Mucosa of stomach (tissue), 1 donor: ENCODE measurements around the gene ATP4B.

ENCODE experiments used
- H3K27me3 ChIP-seq: one replicate; pipeline ENCODE4 v1.7.0; 2013; ENCODE audit warnings: mild to moderate bottlenecking, low read length; ENCODE audit not compliant: control insufficient read depth, insufficient read depth
- H3K36me3 ChIP-seq: one replicate; pipeline ENCODE4 v1.7.0; 2013; ENCODE audit warnings: low read length; ENCODE audit not compliant: control insufficient read depth, insufficient read depth
- H3K4me1 ChIP-seq: one replicate; pipeline ENCODE4 v1.7.0; 2013; ENCODE audit warnings: mild to moderate bottlenecking, low read length; ENCODE audit not compliant: control insufficient read depth, insufficient read depth
- H3K4me3 ChIP-seq: one replicate; pipeline ENCODE4 v1.7.0; 2013; ENCODE audit warnings: low read length
- H3K9ac ChIP-seq: one replicate; pipeline ENCODE4 v1.7.0; 2013; ENCODE audit warnings: mild to moderate bottlenecking, low read length, moderate library complexity
- H3K9me3 ChIP-seq: one replicate; pipeline ENCODE4 v1.7.0; 2013; ENCODE audit warnings: mild to moderate bottlenecking, low read length, moderate library complexity; ENCODE audit not compliant: control insufficient read depth
- donor health status: Pancreatic carcinoma.

Gene ATP4B

DNA sequence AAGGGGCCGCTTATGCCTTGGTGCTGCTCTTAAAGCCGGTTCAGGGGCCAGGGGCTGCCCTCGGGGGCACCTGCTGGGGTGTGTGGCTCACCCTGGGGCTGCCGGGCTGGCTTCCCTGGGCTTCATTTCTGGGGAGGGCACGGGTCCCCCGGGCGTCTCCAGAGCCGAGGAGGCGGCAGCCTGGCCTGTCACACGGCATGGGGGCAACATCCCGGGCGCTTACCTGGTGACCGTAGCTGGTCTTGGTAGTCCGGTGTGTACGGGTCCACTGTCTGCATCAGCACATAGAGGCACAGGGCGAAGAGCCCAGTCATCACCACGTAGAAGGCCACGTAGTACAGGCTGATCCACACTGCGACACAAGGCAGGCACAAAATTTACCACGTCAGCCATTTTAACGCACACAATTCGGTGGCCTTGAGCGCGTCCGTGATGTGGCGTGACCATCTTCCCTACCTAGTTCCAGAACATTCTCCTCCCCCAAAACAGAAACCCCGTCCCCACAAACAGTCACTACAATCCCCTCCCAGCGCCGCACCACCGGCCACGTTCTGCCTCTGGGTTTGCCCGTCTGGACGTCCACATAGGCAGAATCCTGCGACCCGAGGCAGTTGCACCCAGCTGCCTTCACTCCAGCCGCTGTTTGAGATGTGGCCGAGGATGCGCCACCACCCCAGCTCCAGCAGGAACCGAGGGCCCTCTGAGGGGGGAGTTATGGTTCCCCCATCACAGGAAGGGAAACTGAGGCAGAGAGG is 3.2 kb downstream of the ATP4B start:
- Histone ChIP-seq H3K27me3 (peaks cover 7% of the 10 kb centered on the region), H3K9ac (no peak overlapping the region), H3K4me1 (peaks cover 18% of the 10 kb centered on the region), H3K4me3 (no peak overlapping the region), H3K36me3 (no peaks in the 10 kb centered on the region), H3K9me3 (no peaks in the 10 kb centered on the region)

DNA sequence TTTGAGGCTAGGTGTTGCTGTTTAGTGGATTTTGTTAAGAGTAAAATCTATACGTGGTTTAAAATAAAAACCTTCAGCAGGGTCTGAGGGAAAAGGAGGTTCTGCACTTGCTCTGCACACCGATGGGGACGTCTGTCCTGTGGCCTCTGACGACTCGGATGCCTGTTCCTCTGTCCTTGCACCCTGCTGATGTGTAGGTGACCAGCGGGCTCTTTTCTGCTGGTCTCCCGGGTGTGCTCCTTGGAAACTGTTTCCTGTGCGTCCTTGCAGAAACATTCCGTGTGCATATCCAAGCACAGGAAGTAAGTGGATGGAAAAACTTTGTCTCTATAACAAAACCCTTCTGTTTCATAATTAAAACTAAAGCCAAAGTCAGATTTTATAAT is 3.8 kb downstream of the ATP4B start:
- H3K9me3 ChIP-seq = no peaks in the 10 kb centered on the region
- H3K36me3 ChIP-seq = no peaks in the 10 kb centered on the region
- H3K4me1 ChIP-seq = peaks cover 18% of the 10 kb centered on the region
- H3K4me3 ChIP-seq = no peak overlapping the region
- peaks cover 7% of the 10 kb centered on the region for H3K27me3 ChIP-seq
- no peak overlapping the region for H3K9ac ChIP-seq

DNA sequence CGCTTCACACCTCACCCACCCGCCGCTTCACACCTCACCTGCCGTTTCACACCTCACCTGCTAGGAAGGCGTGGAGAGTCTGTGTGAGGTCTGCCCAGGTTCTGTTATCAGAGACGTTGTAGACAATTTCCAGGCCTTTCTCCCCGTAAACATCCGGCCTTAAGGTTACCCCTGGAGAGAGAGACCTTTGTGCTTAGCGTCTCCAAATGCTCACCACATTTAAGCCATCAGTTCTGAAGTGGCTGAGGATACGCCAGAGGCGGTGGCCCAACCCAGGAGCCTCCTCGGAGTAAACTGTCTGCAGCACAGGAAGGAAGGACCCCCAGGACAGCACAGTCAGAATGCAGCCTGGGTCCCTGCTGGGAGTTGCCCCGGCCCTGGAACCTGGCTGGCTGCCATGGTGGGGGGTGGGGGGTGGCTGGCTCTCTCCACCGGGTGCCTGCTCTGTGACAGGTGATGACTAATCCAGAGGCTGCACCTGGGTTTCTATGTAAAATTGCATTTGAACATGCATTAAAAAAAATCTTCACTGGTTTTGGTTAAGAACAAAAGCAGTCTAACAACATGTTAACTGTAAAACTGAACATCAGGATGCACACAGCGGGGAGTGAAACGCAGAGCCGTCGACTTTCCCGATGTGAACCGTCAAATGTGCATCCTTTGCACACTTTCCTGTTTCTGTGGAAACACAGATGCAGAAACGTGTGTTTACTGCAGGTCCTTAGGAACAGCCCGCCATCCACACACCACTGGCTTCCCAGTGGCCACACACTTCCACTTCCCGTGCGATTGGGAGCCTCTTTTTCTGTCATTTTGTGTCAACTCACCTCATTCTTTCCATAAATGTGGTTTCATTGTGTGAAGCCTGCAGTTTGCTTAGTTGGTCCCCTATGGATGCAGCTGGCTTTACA is 4.5 kb downstream of the ATP4B start:
- H3K9me3 ChIP-seq = no peaks in the 10 kb centered on the region
- H3K4me1 ChIP-seq = peaks cover 15% of the 10 kb centered on the region
- H3K27me3 ChIP-seq = peaks cover 7% of the 10 kb centered on the region
- no peak overlapping the region for H3K4me3 ChIP-seq
- no peaks in the 10 kb centered on the region for H3K36me3 ChIP-seq
- no peak overlapping the region for H3K9ac ChIP-seq

DNA sequence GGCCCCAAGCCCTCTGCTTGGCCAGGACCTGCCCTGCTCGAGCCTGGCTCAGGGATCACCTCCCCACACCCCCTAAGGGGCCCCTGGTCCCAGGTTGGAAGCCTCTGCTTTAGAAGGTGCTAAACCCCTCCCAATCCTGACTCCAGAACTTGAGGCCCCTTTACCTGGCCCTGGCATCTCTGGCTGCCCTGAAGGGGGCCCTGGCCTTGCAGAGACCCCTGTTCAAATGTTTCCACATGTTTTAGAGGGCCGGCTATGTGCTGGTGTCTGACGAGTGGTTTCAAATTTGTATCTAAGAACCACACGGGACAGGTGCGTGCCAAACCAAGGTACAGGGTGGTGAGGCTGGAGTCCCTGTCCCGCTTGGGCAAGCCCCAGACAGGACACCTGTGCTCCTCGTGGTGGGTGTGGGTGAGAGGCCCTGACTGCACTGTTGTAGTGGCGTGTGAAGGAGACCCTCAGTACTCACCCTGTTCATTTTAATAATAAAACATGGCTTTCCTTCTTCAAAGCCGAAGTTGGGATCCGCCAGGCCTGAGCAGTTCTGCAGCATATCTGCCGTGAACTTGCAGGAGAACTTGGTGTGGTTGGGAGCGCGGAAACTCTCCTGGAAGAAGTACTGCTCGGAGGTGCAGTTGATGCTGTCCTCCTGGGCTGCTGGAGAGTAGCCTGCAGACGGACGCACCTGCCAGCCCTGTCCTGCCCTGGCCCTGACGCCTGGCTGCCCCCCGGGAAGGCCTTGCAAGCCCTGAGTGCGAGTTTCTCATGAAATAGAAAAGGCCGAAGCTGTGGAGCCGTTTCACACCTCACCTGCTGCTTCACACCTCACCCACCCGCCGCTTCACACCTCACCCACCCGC is 5.4 kb downstream of the ATP4B start:
- H3K9ac ChIP-seq = no peak overlapping the region
- H3K4me1 ChIP-seq = peaks cover 10% of the 10 kb centered on the region
- no peaks in the 10 kb centered on the region for H3K9me3 ChIP-seq
- H3K36me3 ChIP-seq = no peaks in the 10 kb centered on the region
- H3K4me3 ChIP-seq = no peak overlapping the region
- peaks cover under 1% of the 10 kb centered on the region for H3K27me3 ChIP-seq

DNA sequence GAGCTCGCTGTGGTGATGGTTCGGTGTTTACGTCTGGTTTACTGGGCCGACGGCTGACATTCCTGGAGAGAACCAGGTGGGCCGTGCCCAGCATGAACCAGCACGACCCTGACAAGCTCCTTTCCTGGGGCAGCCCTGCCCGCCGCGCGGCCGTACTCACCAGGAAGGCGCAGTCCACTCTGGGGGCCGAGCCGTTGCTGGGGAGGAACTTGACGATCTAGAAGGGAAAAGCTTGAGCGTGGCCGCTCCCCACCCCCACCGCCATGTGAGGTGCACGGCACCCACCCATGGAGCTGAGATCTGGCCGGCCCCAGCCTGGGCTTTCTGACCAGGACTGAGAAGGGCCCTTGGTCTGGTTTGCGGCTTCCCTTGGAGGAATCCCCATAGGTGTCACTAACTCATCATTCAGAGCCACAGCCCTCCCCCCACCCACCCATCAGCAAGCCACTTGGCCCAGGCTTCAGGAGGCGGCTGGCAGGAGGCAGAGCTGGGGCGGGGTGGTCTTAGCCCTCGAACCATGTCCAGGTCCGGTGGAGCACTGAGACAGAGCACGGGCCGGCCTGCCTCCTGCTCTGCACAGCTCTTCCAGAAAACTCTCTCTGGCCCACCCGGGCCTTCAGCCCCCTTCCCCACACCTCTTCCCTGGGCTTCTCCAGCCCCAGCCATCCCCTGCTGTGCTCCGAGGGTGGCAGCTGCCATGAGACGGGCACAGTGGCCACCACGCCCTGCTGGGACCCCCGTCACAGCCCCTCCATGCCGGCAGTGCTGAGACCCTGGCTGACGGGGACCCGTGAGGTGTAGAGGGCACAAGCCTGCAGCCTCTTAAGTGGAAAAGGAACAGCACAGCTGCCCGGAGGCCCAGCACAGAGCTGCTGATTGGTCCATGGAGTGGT is 6.2 kb downstream of the ATP4B start:
- Histone ChIP-seq H3K9me3 (no peaks in the 10 kb centered on the region), H3K4me3 (no peak overlapping the region)

DNA sequence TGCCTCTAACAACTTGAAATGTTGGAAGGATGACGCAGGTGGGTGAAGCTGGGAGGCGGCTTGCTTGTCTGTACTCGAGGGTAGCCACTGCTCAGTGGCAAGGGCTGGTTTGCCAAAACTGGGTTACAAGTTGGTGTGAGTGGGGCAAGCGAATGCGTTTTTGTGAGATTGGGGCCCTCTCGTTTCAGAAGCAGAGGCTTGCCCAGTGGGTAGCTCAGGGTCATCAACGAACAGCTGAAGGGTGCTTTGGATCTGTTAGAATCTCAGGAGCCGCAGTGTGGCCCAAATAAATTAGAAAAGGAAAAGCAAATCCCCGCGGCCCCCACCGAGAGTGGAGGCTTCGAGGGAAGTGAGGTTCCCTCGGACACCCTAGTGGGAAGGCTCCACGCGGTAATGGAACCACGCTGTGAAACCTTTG is 7.3 kb downstream of the ATP4B start:
- H3K9ac ChIP-seq = no peak overlapping the region
- H3K36me3 ChIP-seq = no peaks in the 10 kb centered on the region
- H3K27me3 ChIP-seq = no peaks in the 10 kb centered on the region
- no peak overlapping the region for H3K4me3 ChIP-seq
- H3K9me3 ChIP-seq = no peaks in the 10 kb centered on the region
- H3K4me1 ChIP-seq = peaks cover 11% of the 10 kb centered on the region

More for the DNA sequence above, 6.2 kb downstream of the ATP4B start:
- H3K27me3 ChIP-seq = no peaks in the 10 kb centered on the region
- H3K9ac ChIP-seq = no peak overlapping the region
- H3K4me1 ChIP-seq = peaks cover 11% of the 10 kb centered on the region
- no peaks in the 10 kb centered on the region for H3K36me3 ChIP-seq

DNA sequence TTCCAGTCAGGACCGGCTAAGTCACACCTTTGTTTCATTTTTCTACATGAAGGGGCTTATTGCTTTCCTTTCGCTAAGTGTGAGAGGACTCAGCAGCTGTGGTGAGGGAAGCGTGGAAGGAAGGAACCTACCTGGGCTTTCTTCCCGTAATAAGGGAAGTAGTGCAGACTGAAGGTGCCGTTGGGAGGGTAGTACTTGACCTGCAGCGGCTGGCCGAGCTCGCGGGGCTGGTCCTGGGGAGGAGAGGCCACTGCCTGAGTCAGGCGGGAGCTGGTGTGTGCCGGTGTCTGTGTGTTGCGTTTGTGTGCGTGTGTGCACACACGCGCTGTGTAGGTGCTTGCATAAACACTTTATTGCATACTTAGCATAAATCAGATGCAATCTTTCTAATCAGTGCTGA is 7.7 kb downstream of the ATP4B start:
- H3K4me3 ChIP-seq = no peak overlapping the region
- H3K9me3 ChIP-seq = no peaks in the 10 kb centered on the region
- peaks cover 11% of the 10 kb centered on the region for H3K4me1 ChIP-seq
- no peak overlapping the region for H3K9ac ChIP-seq
- no peaks in the 10 kb centered on the region for H3K36me3 ChIP-seq
- no peaks in the 10 kb centered on the region for H3K27me3 ChIP-seq

DNA sequence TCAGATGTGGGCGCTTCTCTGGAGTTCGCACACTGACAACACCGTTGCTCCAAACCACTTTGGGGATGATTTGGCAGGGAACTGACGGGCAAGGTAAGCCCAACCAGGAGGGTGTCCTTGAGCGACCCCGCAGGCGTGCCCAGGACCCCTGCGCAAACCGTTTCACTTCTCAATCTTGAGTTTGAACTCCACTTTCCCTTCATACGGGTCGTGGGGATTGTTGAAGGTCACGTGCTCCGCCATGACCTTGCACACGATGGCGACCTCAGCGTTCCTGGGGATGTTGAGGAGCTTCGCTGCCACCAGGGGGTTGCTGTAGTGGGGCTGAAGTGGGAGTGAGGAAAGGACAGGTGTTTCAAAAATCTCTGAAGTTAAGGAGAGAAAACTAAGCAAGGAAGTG is 8.8 kb downstream of the ATP4B start:
- Histone ChIP-seq H3K9ac (no peak overlapping the region), H3K4me1 (peaks cover 11% of the 10 kb centered on the region), H3K4me3 (no peak overlapping the region), H3K27me3 (no peaks in the 10 kb centered on the region), H3K36me3 (no peaks in the 10 kb centered on the region), H3K9me3 (no peaks in the 10 kb centered on the region)

DNA sequence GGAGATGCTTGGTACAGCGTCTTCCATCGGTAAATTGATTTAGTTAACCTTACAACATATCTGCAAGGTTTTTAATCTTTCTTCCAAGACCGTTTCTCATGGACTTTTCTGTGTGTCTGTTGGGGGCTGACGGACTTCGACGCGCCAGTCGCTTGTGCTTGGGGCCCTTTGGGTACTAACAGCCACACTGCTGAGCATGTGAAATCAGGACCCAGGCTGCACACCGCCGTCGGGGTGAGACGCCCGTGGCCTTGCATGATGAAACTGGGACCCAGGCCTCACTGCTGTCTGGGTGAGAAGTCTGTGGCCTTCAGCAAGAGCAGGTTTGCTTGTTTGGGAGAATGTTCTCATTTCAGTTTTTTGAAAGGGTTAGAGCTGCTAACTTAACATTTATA is 9.8 kb downstream of the ATP4B start:
- no peaks in the 10 kb centered on the region for H3K27me3 ChIP-seq
- H3K9ac ChIP-seq = no peak overlapping the region
- H3K9me3 ChIP-seq = no peaks in the 10 kb centered on the region
- no peaks in the 10 kb centered on the region for H3K36me3 ChIP-seq
- H3K4me3 ChIP-seq = no peak overlapping the region
- peaks cover 11% of the 10 kb centered on the region for H3K4me1 ChIP-seq

DNA sequence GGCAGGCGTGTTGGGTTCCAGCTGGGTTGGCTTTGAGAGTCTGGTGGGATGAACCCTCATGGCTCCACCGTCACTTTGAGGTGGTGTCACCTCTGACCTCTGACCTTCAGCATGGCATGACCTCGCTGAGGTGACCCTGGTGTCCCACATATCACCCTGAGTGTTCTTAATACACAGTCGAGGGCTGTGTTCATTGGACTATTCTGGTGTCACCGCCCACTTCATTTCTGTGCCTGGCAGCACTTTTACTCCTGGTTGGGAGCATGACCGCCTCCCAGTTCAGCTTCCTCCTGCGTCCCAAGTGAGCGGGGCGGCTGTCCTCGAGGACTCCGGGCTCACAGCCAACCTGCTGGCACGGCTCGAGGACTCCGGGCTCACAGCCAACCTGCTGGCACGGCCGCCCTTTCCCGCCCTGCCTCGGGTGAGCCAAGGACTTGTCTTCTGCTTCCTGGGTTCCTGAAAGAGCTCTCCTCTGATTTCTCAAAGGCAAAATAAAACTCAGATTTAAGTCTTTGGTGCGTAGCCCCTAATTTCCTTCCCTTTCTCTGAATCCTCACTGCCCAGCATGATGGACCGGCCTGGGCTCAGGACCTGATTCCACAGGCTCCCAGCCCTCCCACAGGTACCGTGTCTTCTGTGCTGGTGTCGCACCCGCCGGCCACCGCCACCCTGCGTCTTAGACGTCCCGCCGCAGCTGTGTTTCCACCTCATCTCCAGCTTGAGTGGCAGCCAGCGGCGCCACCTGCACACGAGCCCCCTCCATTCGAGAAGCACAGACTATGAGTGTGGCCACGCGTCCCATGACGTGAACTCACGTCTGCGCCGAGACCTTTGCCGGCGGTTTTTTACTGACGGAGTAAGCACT is 10.4 kb downstream of the ATP4B start:
- H3K4me3 ChIP-seq = no peak overlapping the region
- no peaks in the 10 kb centered on the region for H3K9me3 ChIP-seq
- peak overlapping the region; percentile 40 for H3K9ac ChIP-seq
- H3K36me3 ChIP-seq = no peaks in the 10 kb centered on the region
- H3K27me3 ChIP-seq = no peaks in the 10 kb centered on the region
- peaks cover 11% of the 10 kb centered on the region for H3K4me1 ChIP-seq
